Diencephalon (tissue), 1 donor: ENCODE measurements around the gene GPR45. TPM values are rescaled to one million over a fixed set of nuclear protein-coding genes. Genes with fewer than 3 reads are reported as not detected.

Source experiments
- total RNA-seq: library from RNA; depleted of rRNA; stranded (reverse); fragments of >200 nt; gene quantifications from one replicate; pipeline ENCODE4 v1.2.3, GENCODE V29; 2014

GPR45 gene
- total RNA-seq: 1.8 TPM

GRCh38 chr2:105241443-105241842, at the start of gene GPR45:
Gene GPR45 (plus strand): TSS chr2:105241743. CDS start chr2:105241859, 116 bp downstream.

Other genes starting within 250 kb of the GPR45 start
- 19.6 TPM for gene MRPS9, start 203.7 kb upstream of the GPR45 start, total RNA-seq
- gene TGFBRAP1, start 88.0 kb downstream of the GPR45 start, total RNA-seq: 22.6 TPM
- 36.9 TPM for gene C2orf49, start 95.8 kb downstream of the GPR45 start, total RNA-seq
- gene FHL2, start 157.3 kb downstream of the GPR45 start, total RNA-seq: 6.9 TPM